Esophagus (tissue), 2 donors: Measurements from ENCODE around the gene KIF16B. TPM values are rescaled to one million over a fixed set of nuclear protein-coding genes. Genes with fewer than 3 reads are reported as not detected.

Experiments
- H3K27ac ChIP-seq, 2 donors: one replicate each; pipeline ENCODE4 v1.5.1; 2013; ENCODE audit warnings: low read depth in 2 of 2, mild to moderate bottlenecking in 2 of 2, inconsistent platforms in 1 of 2, low read length in 1 of 2, moderate library complexity in 1 of 2
- H3K27me3 ChIP-seq, 2 donors: one replicate each; pipeline ENCODE4 v1.6.1; 2013; ENCODE audit warnings: low read length in 2 of 2, control low read depth in 1 of 2, mild to moderate bottlenecking in 1 of 2; ENCODE audit not compliant: insufficient read depth in 2 of 2, control insufficient read depth in 1 of 2
- H3K36me3 ChIP-seq, 2 donors: one replicate each; pipeline ENCODE4 v1.6.1; 2013; ENCODE audit warnings: low read length in 1 of 2; ENCODE audit not compliant: control insufficient read depth in 2 of 2, insufficient read depth in 2 of 2
- H3K4me1 ChIP-seq, 2 donors: one replicate each; pipeline ENCODE4 v1.6.1; 2013; ENCODE audit warnings: low read length in 1 of 2; ENCODE audit not compliant: control insufficient read depth in 2 of 2, insufficient read depth in 2 of 2
- H3K4me3 ChIP-seq, 2 donors: one replicate each; pipeline ENCODE4 v1.5.1; 2013; ENCODE audit warnings: low read length in 2 of 2, mild to moderate bottlenecking in 2 of 2, low read depth in 1 of 2, moderate library complexity in 1 of 2
- H3K9me3 ChIP-seq, 2 donors: one replicate each; pipeline ENCODE4 v1.6.1; 2013; ENCODE audit warnings: mild to moderate bottlenecking in 2 of 2, low read depth in 1 of 2, low read length in 1 of 2, moderate library complexity in 1 of 2; ENCODE audit not compliant: control insufficient read depth in 2 of 2, insufficient read depth in 1 of 2
- WGBS, 2 donors: extraction: QIAGEN DNeasy Blood & Tissue Kit; methylation state at CpG; one replicate each; pipeline ENCODE4 v1.1.7; 2013; 5-methylcytosine and 5-hydroxymethylcytosine counted together
- polyA plus RNA-seq, 2 donors: library from polyadenylated mRNA; stranded (reverse); fragments of 200-250 nt; gene quantifications; one replicate each; pipeline ENCODE4 v1.2.3, GENCODE V29; 2013
- donor health status: healthy with polysubstance abuse.
- donor health status: Bipolar disorder and iron deficiency.

Gene KIF16B
- polyA plus RNA-seq: 1 to 10 TPM; 5.2 to 7.3 TPM

GRCh38 chr20:16573001-16573965 is at the start of gene KIF16B:
Gene KIF16B (minus strand): TSS chr20:16573448. CDS start chr20:16573275, 173 bp downstream.
- no peaks in the 10 kb centered on the region for H3K9me3 ChIP-seq
- no peaks in the 10 kb centered on the region for H3K36me3 ChIP-seq
- peaks cover 3 to 8% of the 10 kb centered on the region in 2 donors for H3K4me1 ChIP-seq
- peak within 1 kb of the TSS; percentile 71 to 89 for H3K4me3 ChIP-seq
- H3K27ac ChIP-seq: peak within 1 kb of the TSS; percentile 73 to 87
- no peaks in the 10 kb centered on the region for H3K27me3 ChIP-seq
- 9% methylated on average over 59 to 65 of the region's 65 CpGs for WGBS, 2 donors

GRCh38 chr20:16622501-16622900 is 49.3 kb upstream of the KIF16B start:
- no peaks in the 10 kb centered on the region for H3K27me3 ChIP-seq
- no peak overlapping the region for H3K4me3 ChIP-seq
- no peak overlapping the region for H3K27ac ChIP-seq
- no peaks in the 10 kb centered on the region for H3K36me3 ChIP-seq
- H3K4me1 ChIP-seq: no peaks in the 10 kb centered on the region
- H3K9me3 ChIP-seq: no peaks in the 10 kb centered on the region

GRCh38 chr20:16621435-16622141 is 48.3 kb upstream of the KIF16B start:
- H3K4me3 ChIP-seq: no peak overlapping the region
- H3K9me3 ChIP-seq: no peaks in the 10 kb centered on the region
- 73 to 79% methylated on average over 7 of the region's 7 CpGs for WGBS, 2 donors
- H3K27ac ChIP-seq: no peak overlapping the region
- H3K36me3 ChIP-seq: no peaks in the 10 kb centered on the region
- H3K4me1 ChIP-seq: no peaks in the 10 kb centered on the region
- no peaks in the 10 kb centered on the region for H3K27me3 ChIP-seq

DNA sequence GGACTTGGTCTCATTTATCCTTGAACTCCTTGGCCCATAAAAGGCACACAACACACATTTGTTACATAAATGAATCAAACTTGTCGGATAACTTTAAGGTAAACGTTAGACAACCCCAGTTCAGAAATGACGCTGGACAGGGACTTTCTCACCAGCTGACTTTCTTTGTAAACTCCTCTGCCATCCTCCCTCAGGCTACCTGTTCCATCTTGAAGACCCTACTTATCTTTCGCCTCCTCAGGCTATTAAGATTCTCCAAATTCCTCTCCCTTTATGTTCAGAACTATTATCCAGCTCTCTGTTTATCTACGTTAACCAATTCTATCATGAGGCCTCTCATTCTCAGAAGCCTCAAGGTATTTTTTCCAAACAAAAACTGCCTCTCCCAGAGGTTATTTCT is 47.7 kb upstream of the KIF16B start:
- no peaks in the 10 kb centered on the region for H3K4me1 ChIP-seq
- WGBS, 2 donors: 74 to 78% methylated on average over 5 of the region's 5 CpGs
- H3K4me3 ChIP-seq: no peak overlapping the region
- no peaks in the 10 kb centered on the region for H3K9me3 ChIP-seq
- H3K27ac ChIP-seq: no peak overlapping the region
- no peaks in the 10 kb centered on the region for H3K36me3 ChIP-seq
- no peaks in the 10 kb centered on the region for H3K27me3 ChIP-seq

DNA sequence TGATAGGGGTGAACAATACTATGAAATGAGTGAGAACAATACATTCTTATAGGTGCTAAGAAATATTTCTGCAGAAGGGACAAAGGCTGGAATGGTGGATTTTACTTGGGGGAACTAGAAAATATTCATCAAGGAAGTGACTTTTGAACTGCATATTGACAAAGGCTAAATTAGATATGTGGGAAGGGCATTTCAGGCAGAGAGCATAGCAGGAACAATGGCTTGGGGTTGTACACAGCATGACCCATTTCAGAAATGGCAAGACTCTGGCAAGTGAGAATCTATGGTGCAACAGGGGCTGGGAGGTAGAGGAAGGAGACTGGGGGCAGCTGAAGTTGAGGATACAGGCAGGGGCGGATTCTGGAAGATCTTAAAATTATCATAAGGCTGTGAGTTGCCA is 46.7 kb upstream of the KIF16B start:
- no peaks in the 10 kb centered on the region for H3K36me3 ChIP-seq
- H3K4me3 ChIP-seq: no peak overlapping the region
- H3K9me3 ChIP-seq: no peaks in the 10 kb centered on the region
- H3K27ac ChIP-seq: no peak overlapping the region
- no peaks in the 10 kb centered on the region for H3K4me1 ChIP-seq
- WGBS, 2 donors: 93 to 100% methylated on average over 1 of the region's 1 CpG
- no peaks in the 10 kb centered on the region for H3K27me3 ChIP-seq

- no peaks in the 10 kb centered on the region for H3K4me1 ChIP-seq
- H3K27me3 ChIP-seq: no peaks in the 10 kb centered on the region
- no peaks in the 10 kb centered on the region for H3K36me3 ChIP-seq
- H3K27ac ChIP-seq: no peak overlapping the region
- H3K9me3 ChIP-seq: no peaks in the 10 kb centered on the region
- H3K4me3 ChIP-seq: no peak overlapping the region
- WGBS, 2 donors: 95 to 96% methylated on average over 2 of the region's 2 CpGs
Observed at GRCh38 chr20:16617056-16617455, 43.8 kb upstream of the KIF16B start.

DNA sequence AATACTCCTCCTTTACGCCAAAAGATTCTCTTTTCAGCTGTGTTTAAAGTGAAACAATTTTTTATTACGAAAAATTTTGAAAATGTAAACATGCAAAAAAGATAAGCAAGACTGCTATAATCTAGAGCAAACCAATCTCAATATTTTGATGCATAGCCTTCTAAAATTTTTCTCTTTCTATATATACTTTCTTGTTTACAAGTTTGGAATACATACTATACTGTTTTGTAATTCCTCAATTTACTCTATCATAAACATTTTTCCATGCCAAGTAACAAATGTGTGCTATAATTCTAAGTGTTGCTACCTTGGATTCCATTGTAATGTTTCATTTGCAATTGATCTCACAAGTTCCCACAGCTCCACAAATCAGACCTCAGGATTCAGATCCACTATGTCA is 43.1 kb upstream of the KIF16B start:
- H3K4me1 ChIP-seq: no peaks in the 10 kb centered on the region
- no peaks in the 10 kb centered on the region for H3K36me3 ChIP-seq
- 89 to 90% methylated on average over 2 of the region's 2 CpGs for WGBS, 2 donors
- H3K27me3 ChIP-seq: no peaks in the 10 kb centered on the region
- no peak overlapping the region for H3K4me3 ChIP-seq
- no peaks in the 10 kb centered on the region for H3K9me3 ChIP-seq
- no peak overlapping the region for H3K27ac ChIP-seq

DNA sequence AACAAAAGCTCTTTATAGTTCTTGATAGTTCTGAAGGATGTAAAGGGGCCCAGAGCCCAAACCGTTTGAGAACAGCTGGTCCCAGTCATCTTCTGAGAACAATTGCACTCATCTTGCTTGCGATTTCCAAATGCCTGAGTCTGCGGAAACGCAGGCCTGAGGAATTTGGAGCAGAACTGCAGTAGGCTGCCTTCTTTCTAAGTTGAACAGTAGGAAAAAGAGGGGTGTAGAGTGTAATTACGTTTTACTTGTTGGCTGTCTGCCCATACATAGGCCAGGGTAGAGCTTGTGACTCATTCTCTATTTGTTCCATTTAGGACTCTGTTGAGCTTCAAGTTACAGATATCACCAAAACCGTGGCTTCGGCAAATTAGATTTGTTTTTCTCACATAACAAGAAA is 42.0 kb upstream of the KIF16B start:
- WGBS, 2 donors: 32 to 40% methylated on average over 7 of the region's 7 CpGs
- Histone ChIP-seq H3K36me3 (no peaks in the 10 kb centered on the region), H3K27ac (no peak overlapping the region), H3K9me3 (no peaks in the 10 kb centered on the region), H3K4me3 (no peak overlapping the region), H3K27me3 (no peaks in the 10 kb centered on the region), H3K4me1 (no peaks in the 10 kb centered on the region)

DNA sequence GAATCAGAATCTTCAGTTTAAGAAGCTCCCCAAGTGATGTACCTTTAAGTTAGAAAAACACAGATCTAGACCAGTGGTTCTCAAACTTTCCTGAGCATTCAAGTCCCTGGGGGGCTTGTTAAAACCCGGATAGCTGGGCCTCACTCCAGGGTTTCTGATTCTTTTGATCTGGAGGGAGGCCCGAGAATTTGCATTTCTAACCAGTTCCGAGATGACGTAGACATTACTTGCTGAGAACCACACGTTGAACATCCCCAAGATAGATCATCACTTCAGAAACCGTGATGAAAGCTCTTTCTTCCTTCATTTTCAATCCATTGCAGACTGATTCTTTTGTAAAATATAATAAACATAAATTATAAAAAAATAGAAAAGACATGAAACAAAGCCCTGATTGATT is 40.7 kb upstream of the KIF16B start:
- H3K9me3 ChIP-seq: no peaks in the 10 kb centered on the region
- no peaks in the 10 kb centered on the region for H3K27me3 ChIP-seq
- WGBS, 2 donors: 72 to 76% methylated on average over 6 of the region's 6 CpGs
- no peaks in the 10 kb centered on the region for H3K4me1 ChIP-seq
- no peak overlapping the region for H3K27ac ChIP-seq
- H3K36me3 ChIP-seq: no peaks in the 10 kb centered on the region
- no peak overlapping the region for H3K4me3 ChIP-seq
